A673 (cell line): ENCODE measurements around the gene TANC1.

Experiments used
- EZH2 ChIP-seq: fragments of 200-600 bp; sonication (generic); IDR thresholded peaks from 2 replicates; pipeline ENCODE4 v1.6.1; 2017; ENCODE audit warnings: borderline replicate concordance, low read depth, mild to moderate bottlenecking, mixed read lengths, antibody characterized with exemption, low read length; ENCODE audit not compliant: poor library complexity, severe bottlenecking
- TF ChIP-seq, protein P1 (sequence below): fragments of 300-800, 200-600 bp; sonication (generic); conservative IDR thresholded peaks from 2 replicates; pipeline ENCODE4 v1.5.1; 2017; ENCODE audit warnings: low read depth, mild to moderate bottlenecking, antibody characterized with exemption, low read length, moderate library complexity, mixed read lengths

DNA sequence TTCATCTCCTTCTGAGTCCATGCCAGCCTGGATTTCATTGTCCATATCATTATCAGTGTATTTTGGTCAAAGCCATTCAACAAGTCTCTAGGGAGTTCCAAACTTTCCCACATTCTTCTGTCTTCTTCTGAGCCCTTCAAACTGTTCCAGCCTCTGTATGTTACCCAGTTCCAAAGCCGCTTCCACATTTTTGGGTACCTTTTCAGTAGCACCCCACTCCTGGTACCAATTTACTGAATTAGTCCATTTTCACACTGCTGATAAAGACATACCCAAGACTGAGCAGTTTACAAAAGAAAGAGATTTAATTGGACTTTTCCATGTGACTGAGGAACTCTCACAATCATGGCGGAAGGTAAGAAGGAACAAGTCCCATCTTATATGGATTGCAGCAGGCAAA lies 47.4 kb downstream of the TANC1 start:
- no peak for TF ChIP-seq EZH2
- TF ChIP-seq, protein P1, sequence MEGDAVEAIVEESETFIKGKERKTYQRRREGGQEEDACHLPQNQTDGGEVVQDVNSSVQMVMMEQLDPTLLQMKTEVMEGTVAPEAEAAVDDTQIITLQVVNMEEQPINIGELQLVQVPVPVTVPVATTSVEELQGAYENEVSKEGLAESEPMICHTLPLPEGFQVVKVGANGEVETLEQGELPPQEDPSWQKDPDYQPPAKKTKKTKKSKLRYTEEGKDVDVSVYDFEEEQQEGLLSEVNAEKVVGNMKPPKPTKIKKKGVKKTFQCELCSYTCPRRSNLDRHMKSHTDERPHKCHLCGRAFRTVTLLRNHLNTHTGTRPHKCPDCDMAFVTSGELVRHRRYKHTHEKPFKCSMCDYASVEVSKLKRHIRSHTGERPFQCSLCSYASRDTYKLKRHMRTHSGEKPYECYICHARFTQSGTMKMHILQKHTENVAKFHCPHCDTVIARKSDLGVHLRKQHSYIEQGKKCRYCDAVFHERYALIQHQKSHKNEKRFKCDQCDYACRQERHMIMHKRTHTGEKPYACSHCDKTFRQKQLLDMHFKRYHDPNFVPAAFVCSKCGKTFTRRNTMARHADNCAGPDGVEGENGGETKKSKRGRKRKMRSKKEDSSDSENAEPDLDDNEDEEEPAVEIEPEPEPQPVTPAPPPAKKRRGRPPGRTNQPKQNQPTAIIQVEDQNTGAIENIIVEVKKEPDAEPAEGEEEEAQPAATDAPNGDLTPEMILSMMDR: no peak
